ENCODE measurements around the gene UBXN7.
"Not testable (repeated sequence)": the region's sequence is repeated elsewhere in the genome, so short reads cannot be mapped to it uniquely, and the experiment has no call there.

- not testable (repeated sequence) for TF ChIP-seq CTCF, POLR2A, POLR2AphosphoS5, EP300 (IDR thresholded peaks at IDR 0.05)
Measured at GRCh38 chr3:196386034-196386433, 46.2 kb downstream of the UBXN7 start.
